GM21447 (cell line): ENCODE results near the gene NAV2.

ENCODE experiments used
- ATAC-seq: cut with Tn5 transposase; IDR thresholded peaks from one replicate; pipeline ENCODE4 v1.9.1; 2021; ENCODE audit not compliant: unreplicated experiment

The NAV2 gene

GRCh38 chr11:20031155-20032001 is 318.7 kb downstream of the NAV2 start:
- no peak for ATAC-seq

GRCh38 chr11:20032127-20032526 is 319.5 kb downstream of the NAV2 start:
- no peak for ATAC-seq

DNA sequence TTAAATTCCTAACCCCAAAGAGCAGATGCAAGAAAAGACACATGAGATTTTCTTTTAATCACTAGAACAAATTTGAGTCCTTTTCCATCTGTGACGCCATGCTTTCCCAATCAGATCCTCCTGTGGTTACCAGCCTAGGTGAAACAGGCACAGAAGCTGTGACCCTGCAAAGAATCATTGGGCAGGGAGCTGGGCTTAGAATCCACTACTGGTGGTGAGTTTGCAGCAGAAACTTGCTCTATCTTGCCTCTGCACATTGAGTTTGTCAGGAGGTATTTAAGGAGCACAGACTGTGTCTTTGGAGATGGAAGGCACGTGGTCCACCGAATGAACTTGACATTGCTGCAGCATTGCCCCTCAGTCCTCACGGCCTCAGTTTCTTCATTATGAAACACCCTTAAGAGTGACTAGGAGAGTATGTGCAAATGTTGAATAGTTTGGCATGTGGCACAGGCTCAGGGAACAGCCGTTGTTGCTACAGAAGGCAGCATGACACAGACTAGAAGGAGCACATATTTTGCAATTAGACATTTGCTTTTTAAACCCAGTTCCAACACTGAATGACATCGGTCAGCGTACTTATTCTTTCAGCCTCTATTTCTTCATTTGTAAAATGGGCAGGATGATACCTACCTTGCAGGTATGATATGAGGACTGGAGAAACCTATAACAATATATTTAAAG is 320.1 kb downstream of the NAV2 start:
- ATAC-seq: no peak

DNA sequence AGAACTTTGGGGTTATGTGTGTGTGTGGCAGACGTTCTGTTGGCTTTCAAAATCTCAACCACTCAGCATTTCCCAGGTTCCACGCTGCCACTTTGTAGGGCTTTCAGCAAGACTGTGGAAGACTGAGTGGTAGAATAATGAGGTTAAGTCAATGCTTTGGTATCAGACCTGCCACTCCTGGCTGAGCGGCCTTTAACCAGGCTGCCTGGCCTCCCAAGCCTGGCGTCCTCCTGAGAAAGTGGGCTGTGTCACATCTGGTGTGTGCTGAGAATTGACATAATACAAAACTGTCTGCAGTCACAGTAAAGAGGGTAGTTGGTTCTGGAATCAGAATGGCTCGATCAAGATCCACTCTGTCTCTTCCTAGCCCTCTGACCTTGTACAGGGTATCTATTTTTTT is 321.2 kb downstream of the NAV2 start:
- no peak for ATAC-seq

- no peak for ATAC-seq
Observed at GRCh38 chr11:20034941-20035340, 322.3 kb downstream of the NAV2 start.

- no peak for ATAC-seq
Observed at GRCh38 chr11:20035375-20035700, 322.7 kb downstream of the NAV2 start.

DNA sequence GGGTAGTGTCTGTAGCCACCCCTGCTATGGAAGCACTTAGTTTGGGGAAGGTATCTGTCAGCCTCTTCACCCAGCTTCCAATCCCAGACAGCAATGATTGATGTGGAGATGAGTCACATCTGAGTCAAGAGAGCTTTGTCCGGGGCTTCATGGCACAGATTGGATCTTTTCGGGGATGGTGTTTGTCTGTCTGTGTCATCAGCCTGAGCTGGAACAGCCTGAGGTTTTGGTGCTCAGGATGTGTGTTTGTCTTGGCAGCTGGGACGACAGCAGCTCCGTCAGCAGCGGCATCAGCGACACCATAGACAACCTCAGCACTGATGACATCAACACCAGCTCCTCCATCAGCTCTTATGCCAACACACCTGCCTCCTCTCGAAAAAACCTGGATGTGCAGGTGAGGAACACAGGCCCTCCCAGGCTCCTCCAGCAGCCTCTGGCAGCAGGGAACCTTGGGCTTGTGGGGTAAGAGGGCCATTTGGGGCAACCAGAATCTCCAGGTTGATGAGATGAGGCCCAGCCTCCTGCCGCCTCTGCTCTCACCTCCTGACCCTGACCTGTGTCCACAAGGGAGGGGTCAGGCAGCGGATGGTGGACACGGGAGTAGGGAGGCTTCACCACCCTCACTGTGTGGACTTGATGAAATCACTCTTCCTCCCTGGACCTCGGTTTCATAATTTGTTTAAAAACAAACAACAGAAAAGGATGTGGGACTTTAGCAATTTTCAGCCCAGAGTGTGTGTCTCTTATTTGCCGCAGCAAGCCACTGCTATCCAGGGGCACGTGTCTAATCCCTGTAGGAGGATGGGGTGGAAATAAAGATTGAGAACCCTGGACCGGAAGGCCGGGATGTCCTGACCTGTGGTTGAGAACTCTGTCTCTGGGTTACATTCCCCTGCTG is 323.3 kb downstream of the NAV2 start:
- ATAC-seq: no peak

GRCh38 chr11:20036626-20037335 is 324.1 kb downstream of the NAV2 start:
- ATAC-seq: no peak

DNA sequence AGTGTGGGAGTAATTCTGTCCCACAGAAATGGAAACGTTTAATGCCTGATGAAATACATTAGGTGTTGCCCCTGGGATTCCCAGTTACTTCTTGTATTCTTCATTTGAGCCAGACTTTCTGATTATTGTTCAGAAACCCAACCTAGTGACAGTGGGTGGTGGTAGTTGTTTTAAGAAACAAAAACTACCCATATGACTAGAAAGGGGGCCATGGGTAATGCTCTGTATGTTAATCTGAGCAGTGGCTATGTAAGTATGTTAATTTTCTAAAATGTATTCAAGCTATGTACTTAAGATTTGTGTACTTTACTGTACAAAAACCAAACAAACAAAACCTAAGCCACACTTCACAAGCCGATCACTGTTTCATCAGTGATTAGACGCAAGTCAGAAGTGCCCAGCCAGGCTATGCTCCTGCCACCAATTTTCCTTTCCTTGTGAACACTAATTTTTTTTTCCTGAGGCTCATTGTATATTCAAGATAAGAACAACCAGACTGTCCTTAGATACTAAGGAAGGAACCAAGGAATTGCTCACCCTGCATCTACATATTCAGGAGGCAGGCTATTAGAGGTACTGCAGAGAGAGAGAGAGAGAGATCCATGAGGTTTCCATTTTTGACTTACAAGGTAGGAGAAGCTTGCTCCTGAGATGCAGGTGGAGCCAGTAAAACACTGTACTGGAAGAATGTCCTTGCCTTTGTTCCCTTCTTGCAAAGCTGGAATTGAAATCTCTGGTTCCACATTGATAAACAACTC is 324.9 kb downstream of the NAV2 start:
- ATAC-seq: no peak

GRCh38 chr11:20038412-20038811 is 325.8 kb downstream of the NAV2 start:
- no peak for ATAC-seq

GRCh38 chr11:20038972-20039371 is 326.3 kb downstream of the NAV2 start:
- no peak for ATAC-seq

DNA sequence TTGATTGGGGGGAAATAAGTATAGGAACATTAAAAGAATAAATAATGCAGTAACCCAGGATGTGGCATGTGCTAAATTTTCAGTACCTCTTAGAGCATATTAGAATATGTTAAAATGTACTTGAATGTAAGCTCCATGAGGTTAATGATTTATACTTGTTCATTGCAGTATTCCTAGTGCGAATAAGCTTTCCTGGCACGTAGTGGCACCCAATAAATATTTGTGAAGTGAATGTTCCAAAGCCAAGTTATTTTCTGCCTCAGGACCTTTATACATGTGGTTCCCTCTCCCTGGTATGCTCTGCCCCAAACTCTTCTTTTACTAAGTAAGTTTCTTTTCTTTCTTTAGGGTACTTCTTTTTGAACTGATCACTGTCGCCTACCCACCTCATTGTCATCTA is 328.9 kb downstream of the NAV2 start:
- no peak for ATAC-seq

DNA sequence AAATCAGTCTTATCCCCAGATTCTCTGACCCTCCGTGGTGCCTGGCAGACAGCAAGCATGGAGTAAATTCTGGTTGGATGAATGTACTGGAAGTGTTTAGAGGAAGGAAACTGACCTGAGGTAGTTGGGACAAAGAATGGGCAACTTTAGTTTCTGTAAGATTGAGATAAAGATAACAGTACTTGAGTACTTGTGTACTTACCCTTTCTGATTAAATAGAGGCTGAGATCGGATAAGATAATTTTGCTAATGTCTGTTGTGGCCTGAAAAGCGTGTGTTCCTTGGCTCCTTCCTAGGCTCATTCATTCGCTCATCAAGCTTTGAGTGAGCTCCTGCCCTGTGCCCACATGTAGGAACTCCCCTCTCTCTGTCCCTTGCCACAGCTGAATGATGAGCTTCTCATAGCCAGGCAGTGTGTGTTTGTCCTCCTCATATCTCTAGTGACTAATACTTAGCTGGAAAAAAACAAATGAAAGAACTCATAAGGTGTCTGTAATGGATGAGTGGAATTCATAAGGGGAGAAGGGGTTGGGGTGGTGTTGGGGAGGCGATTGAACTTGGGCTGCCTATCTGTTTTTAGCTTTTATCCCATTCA is 329.5 kb downstream of the NAV2 start:
- no peak for ATAC-seq

GRCh38 chr11:20042811-20043341 is 330.2 kb downstream of the NAV2 start:
- no peak for ATAC-seq

DNA sequence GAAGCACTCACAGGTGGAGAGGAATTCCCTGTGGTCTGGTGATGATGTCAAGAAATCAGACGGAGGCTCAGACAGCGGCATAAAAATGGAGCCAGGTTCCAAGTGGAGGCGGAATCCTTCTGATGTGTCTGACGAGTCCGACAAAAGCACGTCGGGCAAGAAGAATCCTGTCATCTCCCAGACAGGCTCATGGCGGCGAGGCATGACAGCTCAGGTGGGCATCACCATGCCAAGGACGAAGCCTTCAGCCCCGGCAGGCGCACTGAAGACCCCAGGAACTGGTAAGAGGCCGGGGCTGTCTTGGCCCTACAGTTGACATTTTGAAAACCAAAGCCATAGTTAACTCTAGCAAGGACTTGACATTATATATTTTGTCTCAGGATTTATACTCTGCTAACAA is 331.4 kb downstream of the NAV2 start:
- ATAC-seq: no peak

- ATAC-seq: no peak
Observed at GRCh38 chr11:20045098-20045688, 332.6 kb downstream of the NAV2 start.

DNA sequence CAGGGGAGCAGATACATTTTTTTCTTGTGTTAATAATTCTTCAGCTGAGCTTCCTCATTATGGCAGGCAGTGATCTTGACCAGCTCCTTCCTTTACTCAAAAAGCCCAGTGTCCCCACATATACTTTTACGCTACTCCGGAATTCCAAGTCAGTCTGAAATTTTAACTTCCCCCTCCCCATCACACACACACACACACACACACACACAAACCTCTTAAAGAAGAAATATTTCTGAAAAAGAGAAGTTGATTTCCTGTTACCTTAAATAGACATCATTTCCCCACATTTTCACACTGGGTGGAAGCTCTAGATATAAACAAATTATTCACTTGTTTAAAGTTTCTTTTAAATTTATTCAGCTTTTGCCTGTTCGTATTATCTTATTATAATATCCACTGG is 333.8 kb downstream of the NAV2 start:
- no peak for ATAC-seq

DNA sequence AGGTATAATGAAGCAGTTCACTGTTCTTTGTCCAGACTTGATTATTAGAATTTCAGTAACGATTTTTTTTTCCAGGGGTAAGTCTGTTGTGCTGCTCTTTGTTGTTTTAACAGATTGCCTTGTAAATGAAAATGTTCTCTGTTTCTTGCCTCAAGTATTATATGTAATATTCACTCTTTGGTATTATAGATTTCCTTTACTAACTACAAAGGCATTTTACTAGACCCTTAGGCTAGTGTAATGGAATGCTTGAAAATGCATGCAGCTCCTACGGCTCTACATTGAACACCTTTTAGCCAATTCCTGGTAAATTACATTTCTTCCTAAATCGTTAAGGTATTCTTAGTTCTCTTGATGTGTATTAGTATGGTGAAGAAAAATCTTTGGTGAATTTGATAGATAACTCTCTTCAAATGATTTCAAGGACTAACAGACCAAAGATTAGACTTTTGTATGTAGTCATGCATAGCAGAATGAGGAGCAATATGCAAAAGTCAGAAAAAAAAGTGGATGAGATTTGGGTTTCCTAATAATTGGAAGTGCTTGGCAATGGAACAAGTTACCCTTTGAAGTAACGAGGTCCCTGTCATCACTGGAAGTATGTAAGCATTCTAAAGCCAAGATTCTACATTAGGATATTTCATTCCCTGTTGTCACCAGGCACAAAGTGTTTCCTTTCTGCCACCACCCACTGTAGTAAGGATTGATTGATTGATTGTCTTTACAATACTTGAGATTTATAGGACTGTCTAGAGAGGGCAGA is 334.6 kb downstream of the NAV2 start:
- no peak for ATAC-seq

DNA sequence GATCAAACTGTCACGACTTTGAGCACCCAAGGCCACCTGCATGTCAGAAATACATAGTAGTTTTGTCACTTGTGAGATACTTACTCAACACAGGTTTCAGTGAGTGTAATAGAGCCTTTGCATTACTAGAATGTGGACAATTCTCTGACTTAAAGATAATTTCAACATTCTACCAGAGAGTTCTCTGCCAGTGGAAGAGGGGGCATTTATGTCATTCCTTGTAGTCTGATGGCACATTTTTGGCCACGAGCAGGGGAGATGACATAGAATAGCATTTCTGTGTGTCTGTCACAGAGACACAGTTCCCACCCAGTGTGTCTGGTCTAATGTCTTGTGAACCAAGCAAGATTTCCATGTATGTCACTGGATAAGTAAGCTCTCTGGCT is 335.1 kb downstream of the NAV2 start:
- ATAC-seq: no peak
